ENCODE measurements around the gene EHBP1. TPM values are rescaled to one million over a fixed set of nuclear protein-coding genes. Genes with fewer than 3 reads are reported as not detected.

Gene EHBP1
- total RNA-seq, 4 donors from 2014 or later = 42.9 to 116 (median 58.3) TPM

DNA sequence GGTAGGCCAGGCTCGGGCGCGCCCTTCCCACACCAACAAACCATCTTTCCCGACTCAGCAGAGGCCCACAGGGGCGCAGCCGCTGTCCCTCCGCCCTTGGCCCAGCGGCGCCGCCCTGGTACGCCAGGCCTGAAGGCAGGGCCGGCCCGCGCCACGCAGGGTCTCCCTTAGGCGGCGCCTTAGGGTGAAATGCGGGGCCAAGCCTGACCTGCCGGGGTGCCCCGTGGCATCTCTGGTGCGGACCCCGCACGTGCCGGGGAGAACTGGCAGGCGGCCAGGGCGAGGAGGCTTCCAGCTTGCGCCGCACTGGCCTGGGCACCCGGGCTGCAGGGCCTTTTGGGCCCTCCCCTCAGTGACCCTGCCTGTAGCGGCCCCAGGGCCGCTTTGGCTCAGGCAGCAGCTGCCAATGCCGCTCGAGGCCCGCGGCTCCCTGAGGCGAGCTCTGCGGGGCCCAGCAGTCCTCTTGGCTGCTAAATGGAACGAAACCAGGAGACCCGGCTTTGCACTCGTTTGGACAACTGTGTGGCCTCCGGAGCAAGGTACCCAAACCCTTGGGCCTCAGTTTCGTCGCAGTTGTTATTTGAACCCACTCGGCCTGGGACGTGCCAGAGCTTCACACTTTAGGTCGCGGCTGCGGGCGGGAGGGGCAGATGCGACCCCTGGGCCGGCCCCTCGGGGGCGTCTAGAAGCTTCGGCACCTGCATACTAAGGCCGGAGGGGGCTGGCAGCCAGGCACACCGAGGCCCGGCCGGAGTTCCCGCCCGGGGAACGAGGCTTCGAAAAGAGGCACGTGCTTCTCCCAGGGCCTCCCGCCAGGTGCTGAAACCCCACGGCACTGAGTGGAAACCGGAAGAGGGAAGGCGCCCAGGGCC lies 353.6 kb downstream of the EHBP1 start:
- H3K27me3 ChIP-seq = peaks cover 99% of the 10 kb centered on the region
- peak overlapping the region; percentile 51 for H3K4me3 ChIP-seq
- WGBS = 16% methylated on average over 18 of the region's 67 CpGs
- DNase-seq (ENCODE audit: low spot score in 2 of 2) = no peak
- no peaks in the 10 kb centered on the region for H3K9me3 ChIP-seq
- H3K27ac ChIP-seq = peak overlapping the region; percentile 47
- TF ChIP-seq POLR2A (IDR thresholded peaks at IDR 0.05) = no peak
- TF ChIP-seq, protein P1, sequence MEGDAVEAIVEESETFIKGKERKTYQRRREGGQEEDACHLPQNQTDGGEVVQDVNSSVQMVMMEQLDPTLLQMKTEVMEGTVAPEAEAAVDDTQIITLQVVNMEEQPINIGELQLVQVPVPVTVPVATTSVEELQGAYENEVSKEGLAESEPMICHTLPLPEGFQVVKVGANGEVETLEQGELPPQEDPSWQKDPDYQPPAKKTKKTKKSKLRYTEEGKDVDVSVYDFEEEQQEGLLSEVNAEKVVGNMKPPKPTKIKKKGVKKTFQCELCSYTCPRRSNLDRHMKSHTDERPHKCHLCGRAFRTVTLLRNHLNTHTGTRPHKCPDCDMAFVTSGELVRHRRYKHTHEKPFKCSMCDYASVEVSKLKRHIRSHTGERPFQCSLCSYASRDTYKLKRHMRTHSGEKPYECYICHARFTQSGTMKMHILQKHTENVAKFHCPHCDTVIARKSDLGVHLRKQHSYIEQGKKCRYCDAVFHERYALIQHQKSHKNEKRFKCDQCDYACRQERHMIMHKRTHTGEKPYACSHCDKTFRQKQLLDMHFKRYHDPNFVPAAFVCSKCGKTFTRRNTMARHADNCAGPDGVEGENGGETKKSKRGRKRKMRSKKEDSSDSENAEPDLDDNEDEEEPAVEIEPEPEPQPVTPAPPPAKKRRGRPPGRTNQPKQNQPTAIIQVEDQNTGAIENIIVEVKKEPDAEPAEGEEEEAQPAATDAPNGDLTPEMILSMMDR (IDR thresholded peaks at IDR 0.05) = no peak
- no peak for TF ChIP-seq POLR2AphosphoS5 (IDR thresholded peaks at IDR 0.05)
- TF ChIP-seq EP300 (IDR thresholded peaks at IDR 0.05) = no peak
- peaks cover 50% of the 10 kb centered on the region for H3K4me1 ChIP-seq
- peaks cover 17% of the 10 kb centered on the region for H3K36me3 ChIP-seq

DNA sequence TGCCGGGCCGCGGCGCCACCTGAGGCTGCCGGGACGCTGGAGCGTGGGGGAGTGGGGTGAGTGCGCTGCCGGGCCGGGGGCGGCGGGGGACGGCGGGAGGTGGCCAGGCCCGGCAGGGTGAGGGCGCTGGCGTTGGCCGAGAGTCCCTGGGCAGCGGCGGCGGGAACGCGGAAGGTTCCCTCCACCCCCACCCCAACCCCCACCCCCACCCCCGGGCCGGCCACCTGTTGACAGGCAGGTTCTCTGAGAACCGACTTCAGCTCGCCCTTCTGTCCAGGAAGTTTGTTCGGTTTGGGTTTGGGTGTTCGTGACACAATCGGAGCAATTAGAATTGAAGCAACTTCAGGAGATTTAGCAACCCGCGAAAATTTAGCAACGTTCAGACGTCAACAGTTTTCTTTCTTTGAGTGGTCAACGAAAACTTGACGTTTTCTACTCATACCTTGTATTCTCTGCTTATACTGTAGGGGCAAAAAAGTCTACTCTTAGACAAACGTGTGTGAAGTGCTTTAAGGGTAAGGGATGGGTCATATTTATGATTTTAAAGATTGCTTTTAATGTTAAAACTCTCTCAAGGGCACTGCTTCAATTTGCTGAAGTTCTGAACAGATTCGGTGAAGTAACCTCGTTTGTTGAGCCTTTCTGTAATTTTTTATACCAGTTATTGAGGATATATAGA lies 354.4 kb downstream of the EHBP1 start:
- Histone ChIP-seq H3K9me3 (no peaks in the 10 kb centered on the region), H3K4me3 (peak overlapping the region; percentile 51), H3K27me3 (peaks cover 99% of the 10 kb centered on the region), H3K4me1 (peaks cover 47% of the 10 kb centered on the region), H3K27ac (peak overlapping the region; percentile 47), H3K36me3 (peaks cover 14% of the 10 kb centered on the region)
- TF ChIP-seq, protein P1 (IDR thresholded peaks at IDR 0.05) = no peak
- TF ChIP-seq EP300 (IDR thresholded peaks at IDR 0.05) (no peak), POLR2AphosphoS5 (IDR thresholded peaks at IDR 0.05) (peak in 1 of 3 donors; percentile 16), POLR2A (IDR thresholded peaks at IDR 0.05) (no peak)
- DNase-seq (ENCODE audit: low spot score in 2 of 2) = no peak
- WGBS = 15% methylated on average over 13 of the region's 39 CpGs

DNA sequence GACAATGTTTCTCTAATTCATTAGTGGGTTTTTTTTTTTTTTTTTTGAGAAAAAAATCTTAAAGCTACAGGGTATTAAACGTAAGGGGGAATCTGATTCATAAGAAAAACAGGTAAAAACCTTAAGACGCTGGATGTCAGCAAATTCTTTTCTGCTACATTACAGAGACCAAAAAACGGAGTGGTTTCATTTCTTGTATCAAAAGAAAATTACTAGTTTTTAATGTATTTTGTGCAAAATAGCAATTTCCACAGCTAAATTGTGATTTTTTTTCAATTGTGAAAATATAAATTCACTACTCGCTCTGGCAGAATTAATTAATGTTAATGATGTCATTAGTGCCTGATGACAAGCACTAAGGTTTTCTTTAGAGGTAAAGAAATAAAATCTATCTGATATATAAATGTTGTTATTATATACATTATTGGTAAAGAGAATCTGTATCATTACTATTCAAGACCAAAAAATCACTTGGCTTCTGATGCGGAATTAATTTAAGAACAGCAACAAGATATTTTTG lies 355.0 kb downstream of the EHBP1 start:
- peaks cover 42% of the 10 kb centered on the region for H3K4me1 ChIP-seq
- no peaks in the 10 kb centered on the region for H3K9me3 ChIP-seq
- H3K4me3 ChIP-seq = peak overlapping the region; percentile 51
- peaks cover 12% of the 10 kb centered on the region for H3K36me3 ChIP-seq
- no peak for DNase-seq (ENCODE audit: low spot score in 2 of 2)
- peaks cover 94% of the 10 kb centered on the region for H3K27me3 ChIP-seq
- TF ChIP-seq EP300 (IDR thresholded peaks at IDR 0.05) (no peak), POLR2AphosphoS5 (IDR thresholded peaks at IDR 0.05) (no peak), POLR2A (IDR thresholded peaks at IDR 0.05) (no peak)
- TF ChIP-seq, protein P1 (IDR thresholded peaks at IDR 0.05) = no peak
- no peak overlapping the region for H3K27ac ChIP-seq
- 42% methylated on average over 5 of the region's 5 CpGs for WGBS

DNA sequence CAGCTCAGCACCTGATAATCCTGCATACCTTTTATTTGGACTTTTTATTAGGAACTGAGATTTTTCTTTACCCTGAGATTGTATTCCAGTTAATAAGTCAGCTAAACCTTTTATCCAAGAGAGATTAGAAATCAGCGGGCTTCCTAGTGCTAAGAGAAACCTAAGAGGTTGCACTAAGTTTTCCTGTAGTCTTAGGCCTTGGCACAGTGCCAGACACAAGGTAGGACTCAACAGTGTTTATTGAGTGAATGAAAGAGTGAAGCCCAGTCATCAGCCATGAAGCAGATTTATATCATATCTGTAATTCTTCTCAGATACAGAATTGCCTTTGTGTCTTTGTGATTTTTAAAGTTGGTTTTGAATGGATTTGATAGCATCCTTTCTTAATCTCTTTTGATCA lies 358.7 kb downstream of the EHBP1 start:
- peaks cover 79% of the 10 kb centered on the region for H3K27me3 ChIP-seq

More for the DNA sequence above, 358.7 kb downstream of the EHBP1 start:
- Histone ChIP-seq H3K27ac (no peak overlapping the region), H3K36me3 (no peaks in the 10 kb centered on the region), H3K9me3 (no peaks in the 10 kb centered on the region), H3K4me3 (no peak overlapping the region), H3K4me1 (peaks cover 13% of the 10 kb centered on the region)
- DNase-seq (ENCODE audit: low spot score in 2 of 2) = no peak
- 94% methylated on average over 1 of the region's 1 CpG for WGBS
- TF ChIP-seq POLR2A (IDR thresholded peaks at IDR 0.05) = no peak
- TF ChIP-seq, protein P1 (IDR thresholded peaks at IDR 0.05) = no peak
- no peak for TF ChIP-seq POLR2AphosphoS5 (IDR thresholded peaks at IDR 0.05)
- TF ChIP-seq EP300 (IDR thresholded peaks at IDR 0.05) = no peak

Data from suprapubic skin (tissue), 4 donors.